Immature natural killer cell (primary cell): ENCODE measurements around the gene PCBP3. TPM values are rescaled to one million over a fixed set of nuclear protein-coding genes. Genes with fewer than 3 reads are reported as not detected.

Experiments used
- DNase-seq, 3 donors: peaks; one replicate each; pipeline ENCODE4 v3.0.0; 2022; ENCODE audit warnings: mixed read lengths in 1 of 3
- H3K27ac Mint-ChIP-seq, 6 donors: one replicate each; pipeline ENCODE4 v1.8.0; 2020; ENCODE audit warnings: mixed read lengths in 6 of 6, mild to moderate bottlenecking in 5 of 6, inconsistent platforms in 4 of 6, moderate library complexity in 3 of 6
- H3K27me3 Mint-ChIP-seq, 3 donors: one replicate each; pipeline ENCODE4 v1.8.0; 2020 to 2021; ENCODE audit warnings: low read depth in 3 of 3, mild to moderate bottlenecking in 3 of 3, mixed read lengths in 3 of 3, moderate library complexity in 3 of 3, inconsistent platforms in 1 of 3
- H3K36me3 Mint-ChIP-seq, 3 donors: one replicate each; pipeline ENCODE4 v1.8.0; 2020; ENCODE audit warnings: mixed read lengths in 3 of 3, inconsistent platforms in 2 of 3, mild to moderate bottlenecking in 2 of 3
- H3K4me1 Mint-ChIP-seq, 2 donors: one replicate each; pipeline ENCODE4 v1.8.0; 2020; ENCODE audit warnings: inconsistent platforms in 2 of 2, mild to moderate bottlenecking in 2 of 2, mixed read lengths in 2 of 2, moderate library complexity in 1 of 2
- H3K4me3 Mint-ChIP-seq, 5 donors: one replicate each; pipeline ENCODE4 v1.8.0; 2020; ENCODE audit warnings: mild to moderate bottlenecking in 5 of 5, mixed read lengths in 5 of 5, inconsistent platforms in 3 of 5, moderate library complexity in 3 of 5
- H3K9me3 Mint-ChIP-seq, 6 donors: one replicate each; pipeline ENCODE4 v1.8.0; 2020; ENCODE audit warnings: mild to moderate bottlenecking in 6 of 6, mixed read lengths in 6 of 6, inconsistent platforms in 4 of 6, moderate library complexity in 3 of 6
- polyA plus RNA-seq, 3 donors: library from polyadenylated mRNA; unstranded; fragments of 300-500 nt; fragmentation: Illumina TruSeq; gene quantifications; one replicate each; pipeline ENCODE4 v1.2.3, GENCODE V29; 2021

PCBP3 gene
- polyA plus RNA-seq, 3 donors from 2014 or later = 0.27 to 0.71 TPM; not detected in 1

- Mint-ChIP-seq H3K27ac (no peak overlapping the region), H3K4me1 (no peaks in the 10 kb centered on the region), H3K4me3 (no peak overlapping the region)
These were observed 8.9 kb upstream of the PCBP3 start for GRCh38 chr21:45634511-45635183.

GRCh38 chr21:45635271-45636151 is 8.0 kb upstream of the PCBP3 start:
- Mint-ChIP-seq H3K4me1 (peaks cover 0 to under 1% of the 10 kb centered on the region in 2 donors), H3K4me3 (no peak overlapping the region), H3K27me3 (peaks cover 0 to 5% (median 0%) of the 10 kb centered on the region in 3 donors), H3K27ac (no peak overlapping the region), H3K9me3 (no peaks in the 10 kb centered on the region), H3K36me3 (no peaks in the 10 kb centered on the region)
- DNase-seq = no peak

More at GRCh38 chr21:45634511-45635183, 8.9 kb upstream of the PCBP3 start:
- Mint-ChIP-seq H3K36me3 (no peaks in the 10 kb centered on the region), H3K27me3 (peaks cover 0 to 3% (median 2%) of the 10 kb centered on the region in 3 donors), H3K9me3 (no peaks in the 10 kb centered on the region)
- DNase-seq = no peak

- peaks cover 0 to 5% (median 2%) of the 10 kb centered on the region in 3 donors for H3K27me3 Mint-ChIP-seq
These were observed 7.1 kb upstream of the PCBP3 start for GRCh38 chr21:45636459-45636858.

GRCh38 chr21:45636951-45637646 is 6.4 kb upstream of the PCBP3 start:
- Mint-ChIP-seq H3K4me1 (peaks cover 0 to 6% of the 10 kb centered on the region in 2 donors), H3K4me3 (no peak overlapping the region), H3K9me3 (no peaks in the 10 kb centered on the region), H3K27ac (no peak overlapping the region), H3K27me3 (peaks cover 0 to 7% (median 5%) of the 10 kb centered on the region in 3 donors), H3K36me3 (no peaks in the 10 kb centered on the region)
- no peak for DNase-seq

More at GRCh38 chr21:45636459-45636858, 7.1 kb upstream of the PCBP3 start:
- Mint-ChIP-seq H3K9me3 (no peaks in the 10 kb centered on the region), H3K4me1 (peaks cover 0 to 4% of the 10 kb centered on the region in 2 donors), H3K27ac (no peak overlapping the region), H3K4me3 (no peak overlapping the region), H3K36me3 (no peaks in the 10 kb centered on the region)
- no peak for DNase-seq

- H3K9me3 Mint-ChIP-seq = no peaks in the 10 kb centered on the region
- H3K36me3 Mint-ChIP-seq = no peaks in the 10 kb centered on the region
- peaks cover 0 to 7% (median 5%) of the 10 kb centered on the region in 3 donors for H3K27me3 Mint-ChIP-seq
- H3K4me3 Mint-ChIP-seq = no peak overlapping the region
- H3K4me1 Mint-ChIP-seq = peaks cover 0 to 6% of the 10 kb centered on the region in 2 donors
- no peak for DNase-seq
- no peak overlapping the region for H3K27ac Mint-ChIP-seq
These were observed 5.6 kb upstream of the PCBP3 start for GRCh38 chr21:45637883-45638282.

- H3K9me3 Mint-ChIP-seq = no peaks in the 10 kb centered on the region
- peaks cover 0 to 6% of the 10 kb centered on the region in 2 donors for H3K4me1 Mint-ChIP-seq
- no peak overlapping the region for H3K27ac Mint-ChIP-seq
- no peak overlapping the region for H3K4me3 Mint-ChIP-seq
- no peaks in the 10 kb centered on the region for H3K36me3 Mint-ChIP-seq
- H3K27me3 Mint-ChIP-seq = peaks cover 0 to 7% (median 5%) of the 10 kb centered on the region in 3 donors
- DNase-seq = no peak
These were observed 4.8 kb upstream of the PCBP3 start for GRCh38 chr21:45638707-45639106.

GRCh38 chr21:45639206-45640000 is 4.1 kb upstream of the PCBP3 start:
- H3K27ac Mint-ChIP-seq = no peak overlapping the region
- no peak overlapping the region for H3K4me3 Mint-ChIP-seq
- H3K4me1 Mint-ChIP-seq = peaks cover 3 to 8% of the 10 kb centered on the region in 2 donors
- no peaks in the 10 kb centered on the region for H3K36me3 Mint-ChIP-seq
- peaks cover 2 to 10% (median 8%) of the 10 kb centered on the region in 3 donors for H3K27me3 Mint-ChIP-seq
- H3K9me3 Mint-ChIP-seq = peaks cover 0 to 2% (median 0%) of the 10 kb centered on the region in 6 donors
- no peak for DNase-seq

GRCh38 chr21:45640001-45640887 is 3.3 kb upstream of the PCBP3 start:
- peaks cover 0 to 2% (median 0%) of the 10 kb centered on the region in 6 donors for H3K9me3 Mint-ChIP-seq
- peaks cover 7 to 18% (median 14%) of the 10 kb centered on the region in 3 donors for H3K27me3 Mint-ChIP-seq
- peak overlapping the region in 4 of 5 donors; percentile 9 to 66 (median 27) for H3K4me3 Mint-ChIP-seq
- H3K36me3 Mint-ChIP-seq = no peaks in the 10 kb centered on the region
- H3K27ac Mint-ChIP-seq = no peak overlapping the region
- H3K4me1 Mint-ChIP-seq = peaks cover 9 to 13% of the 10 kb centered on the region in 2 donors
- no peak for DNase-seq

GRCh38 chr21:45640888-45641479 is 2.5 kb upstream of the PCBP3 start:
- H3K36me3 Mint-ChIP-seq = no peaks in the 10 kb centered on the region
- H3K4me3 Mint-ChIP-seq = peak overlapping the region in 4 of 5 donors; percentile 33 to 66 (median 34)
- peaks cover 9 to 17% of the 10 kb centered on the region in 2 donors for H3K4me1 Mint-ChIP-seq
- H3K9me3 Mint-ChIP-seq = peaks cover 0 to 2% (median 0%) of the 10 kb centered on the region in 6 donors
- H3K27ac Mint-ChIP-seq = no peak overlapping the region
- peaks cover 12 to 25% (median 19%) of the 10 kb centered on the region in 3 donors for H3K27me3 Mint-ChIP-seq
- DNase-seq = no peak

- Mint-ChIP-seq H3K27me3 (peaks cover 13 to 31% (median 24%) of the 10 kb centered on the region in 3 donors), H3K27ac (no peak overlapping the region), H3K36me3 (no peaks in the 10 kb centered on the region), H3K4me1 (peaks cover 9 to 17% of the 10 kb centered on the region in 2 donors), H3K9me3 (peaks cover 0 to 2% (median 0%) of the 10 kb centered on the region in 6 donors), H3K4me3 (peak overlapping the region in 4 of 5 donors; percentile 18 to 54 (median 42))
- DNase-seq = no peak
These were observed 2.0 kb upstream of the PCBP3 start for GRCh38 chr21:45641480-45642035.

- Mint-ChIP-seq H3K27ac (no peak overlapping the region), H3K27me3 (peaks cover 15 to 38% (median 31%) of the 10 kb centered on the region in 3 donors), H3K36me3 (no peaks in the 10 kb centered on the region), H3K9me3 (peaks cover 0 to 2% (median 0%) of the 10 kb centered on the region in 6 donors), H3K4me1 (peaks cover 9 to 17% of the 10 kb centered on the region in 2 donors), H3K4me3 (no peak overlapping the region)
- DNase-seq = no peak
These were observed 1.3 kb upstream of the PCBP3 start for GRCh38 chr21:45642122-45642813.
